GM18499 (cell line): ENCODE data around the gene NOXO1.
"Not testable (repeated sequence)": the region's sequence is repeated elsewhere in the genome, so short reads cannot be mapped to it uniquely, and the experiment has no call there.

Source experiments
- ATAC-seq: cut with Tn5 transposase; IDR thresholded peaks from one replicate; pipeline ENCODE4 v1.9.1; 2021; ENCODE audit warnings: moderate number of reproducible peaks; ENCODE audit not compliant: insufficient read depth, unreplicated experiment

Gene NOXO1

GRCh38 chr16:2013527-2013926 lies 32.3 kb upstream of the NOXO1 start:
- ATAC-seq = no peak

- ATAC-seq = not testable (repeated sequence)
Observed at GRCh38 chr16:2011726-2012125, 30.5 kb upstream of the NOXO1 start.

GRCh38 chr16:2009791-2010510 lies 28.7 kb upstream of the NOXO1 start, which contains the start of gene ZNF598:
ZNF598 (minus strand) TSS chr16:2009821.
- ATAC-seq = no peak

- ATAC-seq = no peak
Observed at GRCh38 chr16:2009164-2009711, 28.0 kb upstream of the NOXO1 start.

GRCh38 chr16:2008631-2009163 lies 27.4 kb upstream of the NOXO1 start:
- no peak for ATAC-seq

- no peak for ATAC-seq
Observed at GRCh38 chr16:2008009-2008526, 26.8 kb upstream of the NOXO1 start.

- ATAC-seq = no peak
Observed at GRCh38 chr16:2007081-2007836, 26.0 kb upstream of the NOXO1 start.

GRCh38 chr16:2006317-2006716 lies 25.0 kb upstream of the NOXO1 start:
- ATAC-seq = no peak

GRCh38 chr16:2005646-2006045 lies 24.4 kb upstream of the NOXO1 start:
- ATAC-seq = no peak

GRCh38 chr16:2004795-2005517 lies 23.7 kb upstream of the NOXO1 start:
- no peak for ATAC-seq

- no peak for ATAC-seq
Observed at GRCh38 chr16:2003827-2004641, 22.8 kb upstream of the NOXO1 start.

GRCh38 chr16:2003231-2003826 lies 22.1 kb upstream of the NOXO1 start:
- ATAC-seq = no peak

- no peak for ATAC-seq
Observed at GRCh38 chr16:2002406-2003230, 21.3 kb upstream of the NOXO1 start.

- no peak for ATAC-seq
Observed at GRCh38 chr16:2001456-2002355, 20.4 kb upstream of the NOXO1 start.

- ATAC-seq = no peak
Observed at GRCh38 chr16:2001035-2001434, 19.8 kb upstream of the NOXO1 start.

GRCh38 chr16:1999866-2000514 lies 18.7 kb upstream of the NOXO1 start:
- no peak for ATAC-seq
